ENCODE data around the gene KREMEN2. TPM values are rescaled to one million over a fixed set of nuclear protein-coding genes. Genes with fewer than 3 reads are reported as not detected.

The KREMEN2 gene
- total and polyA plus RNA-seq, 2 of the 13 experiments (the other 11 are each of a cell fraction or from before 2014, with no cell fraction given), result 0.48 to 1.2 TPM

- TF ChIP-seq, protein P1, sequence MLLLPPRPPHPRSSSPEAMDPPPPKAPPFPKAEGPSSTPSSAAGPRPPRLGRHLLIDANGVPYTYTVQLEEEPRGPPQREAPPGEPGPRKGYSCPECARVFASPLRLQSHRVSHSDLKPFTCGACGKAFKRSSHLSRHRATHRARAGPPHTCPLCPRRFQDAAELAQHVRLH (CRISPR knock-in tag; IDR thresholded peaks at IDR 0.05; ENCODE audit: borderline replicate concordance, low read depth), result no peak
- TF ChIP-seq RXRA (CRISPR knock-in tag; IDR thresholded peaks at IDR 0.05), result no peak; the same call in 1 of the 2 replicates
- no peak for TF ChIP-seq HDAC2 (CRISPR knock-in tag; IDR thresholded peaks at IDR 0.05)
- TF ChIP-seq MAX (IDR thresholded peaks at IDR 0.05), result 0 out of 2 replicates have a peak, but pooled peaks have one; percentile 10
- TF ChIP-seq POLR2AphosphoS5 (IDR thresholded peaks at IDR 0.05; ENCODE audit: low read depth, low read length), result no peak
- peak; percentile 76 for TF ChIP-seq SAP130 (CRISPR knock-in tag; IDR thresholded peaks at IDR 0.05; ENCODE audit: low read depth)
- 0 out of 2 replicates have a peak, but pooled peaks have one; percentile 17 for TF ChIP-seq NRL (CRISPR knock-in tag; IDR thresholded peaks at IDR 0.05; ENCODE audit: borderline replicate concordance)
- 0 out of 4 replicates have a peak, but pooled peaks of 1 of the 2 experiments have one; percentile 33 for TF ChIP-seq POLR2A (IDR thresholded peaks at IDR 0.05; ENCODE audit: insufficient read depth in 1 of 2, low read depth in 2 of 2, low read length in 2 of 2)
- TF ChIP-seq ZNF614 (CRISPR knock-in tag; IDR thresholded peaks at IDR 0.05; ENCODE audit: borderline replicate concordance), result no peak
- 0 out of 2 replicates have a peak, but pooled peaks have one; percentile 31 for TF ChIP-seq SALL1 (CRISPR knock-in tag; IDR thresholded peaks at IDR 0.05)
- TF ChIP-seq DRAP1 (CRISPR knock-in tag; IDR thresholded peaks at IDR 0.05), result no peak
- TF ChIP-seq MYC (CRISPR knock-in tag; IDR thresholded peaks at IDR 0.05; ENCODE audit: borderline replicate concordance), result 0 out of 2 replicates have a peak, but pooled peaks have one; percentile 12
- TF ChIP-seq, protein P2, sequence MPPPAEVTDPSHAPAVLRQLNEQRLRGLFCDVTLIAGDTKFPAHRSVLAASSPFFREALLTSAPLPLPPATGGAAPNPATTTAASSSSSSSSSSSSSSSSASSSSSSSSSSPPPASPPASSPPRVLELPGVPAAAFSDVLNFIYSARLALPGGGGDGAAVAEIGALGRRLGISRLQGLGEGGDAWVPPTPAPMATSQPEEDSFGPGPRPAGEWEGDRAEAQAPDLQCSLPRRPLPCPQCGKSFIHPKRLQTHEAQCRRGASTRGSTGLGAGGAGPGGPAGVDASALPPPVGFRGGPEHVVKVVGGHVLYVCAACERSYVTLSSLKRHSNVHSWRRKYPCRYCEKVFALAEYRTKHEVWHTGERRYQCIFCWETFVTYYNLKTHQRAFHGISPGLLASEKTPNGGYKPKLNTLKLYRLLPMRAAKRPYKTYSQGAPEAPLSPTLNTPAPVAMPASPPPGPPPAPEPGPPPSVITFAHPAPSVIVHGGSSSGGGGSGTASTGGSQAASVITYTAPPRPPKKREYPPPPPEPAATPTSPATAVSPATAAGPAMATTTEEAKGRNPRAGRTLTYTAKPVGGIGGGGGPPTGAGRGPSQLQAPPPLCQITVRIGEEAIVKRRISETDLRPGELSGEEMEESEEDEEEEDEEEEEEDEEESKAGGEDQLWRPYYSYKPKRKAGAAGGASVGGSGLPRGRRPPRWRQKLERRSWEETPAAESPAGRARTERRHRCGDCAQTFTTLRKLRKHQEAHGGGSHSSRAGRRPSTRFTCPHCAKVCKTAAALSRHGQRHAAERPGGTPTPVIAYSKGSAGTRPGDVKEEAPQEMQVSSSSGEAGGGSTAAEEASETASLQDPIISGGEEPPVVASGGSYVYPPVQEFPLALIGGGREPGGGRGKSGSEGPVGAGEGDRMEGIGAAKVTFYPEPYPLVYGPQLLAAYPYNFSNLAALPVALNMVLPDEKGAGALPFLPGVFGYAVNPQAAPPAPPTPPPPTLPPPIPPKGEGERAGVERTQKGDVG (CRISPR knock-in tag; IDR thresholded peaks at IDR 0.05; ENCODE audit: borderline replicate concordance), result peak; percentile 27; the same call in 1 of the 2 replicates
- TF ChIP-seq ZNF687 (CRISPR knock-in tag; IDR thresholded peaks at IDR 0.05), result peak; percentile 44; the same call in 1 of the 2 replicates
- TF ChIP-seq KDM5A (IDR thresholded peaks at IDR 0.05; ENCODE audit: borderline replicate concordance, low read length), result no peak
- TF ChIP-seq SRY (CRISPR knock-in tag; IDR thresholded peaks at IDR 0.05), result no peak
- peak; percentile 57 for TF ChIP-seq SRSF1 (optimal IDR thresholded peaks at IDR 0.05; ENCODE audit: low read depth, low read length)
- TF ChIP-seq RFXAP (CRISPR knock-in tag; IDR thresholded peaks at IDR 0.05; ENCODE audit: borderline replicate concordance), result peak; percentile 60; the same call in 1 of the 2 replicates
- TF ChIP-seq PAF1 (CRISPR knock-in tag; IDR thresholded peaks at IDR 0.05), result no peak
- TF ChIP-seq LCORL (IDR thresholded peaks at IDR 0.05), result no peak
- no peak for TF ChIP-seq LCORL (CRISPR knock-in tag; IDR thresholded peaks at IDR 0.05)
- no peak for TF ChIP-seq GABPA (IDR thresholded peaks at IDR 0.05; ENCODE audit: low read depth, low read length)
- TF ChIP-seq GABPA (CRISPR knock-in tag; IDR thresholded peaks at IDR 0.05; ENCODE audit: low read depth), result no peak
Measured at GRCh38 chr16:2964475-2965336, 631 bp downstream of the KREMEN2 start (continued).

All from HepG2 (cell line).